ENCODE data around the gene PRTN3.
"Not testable (repeated sequence)": the region's sequence is repeated elsewhere in the genome, so short reads cannot be mapped to it uniquely, and the experiment has no call there.

Gene PRTN3

DNA sequence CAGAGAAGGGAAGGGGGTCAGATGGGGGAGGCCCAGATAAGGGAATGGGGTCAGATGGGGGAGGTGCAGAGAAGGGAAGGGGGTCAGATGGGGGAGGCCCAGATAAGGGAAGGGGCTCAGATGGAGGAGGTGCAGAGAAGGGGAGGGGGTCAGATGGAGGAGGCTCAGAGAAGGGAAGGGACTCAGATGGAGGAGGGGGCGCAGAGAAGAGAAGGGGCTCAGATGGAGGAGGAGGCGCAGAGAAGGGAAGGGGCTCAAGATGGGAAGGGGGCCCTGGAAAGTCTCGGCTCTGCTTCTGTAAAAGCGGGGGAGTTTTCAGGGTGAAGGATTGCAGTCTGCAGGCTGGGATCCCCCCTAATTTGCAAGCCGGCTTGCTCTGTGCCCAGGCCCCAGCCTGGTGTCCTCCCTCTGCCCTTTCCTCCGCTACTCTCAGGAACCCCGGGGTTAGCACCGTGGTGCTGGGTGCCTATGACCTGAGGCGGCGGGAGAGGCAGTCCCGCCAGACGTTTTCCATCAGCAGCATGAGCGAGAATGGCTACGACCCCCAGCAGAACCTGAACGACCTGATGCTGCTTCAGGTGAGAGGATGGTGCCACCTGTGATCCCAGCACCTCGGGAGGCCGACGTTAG is 11.6 kb upstream of the PRTN3 start:
- H3K4me3 ChIP-seq (ENCODE audit: low read depth, low read length) = no peak overlapping the region
- TF ChIP-seq, protein P1, sequence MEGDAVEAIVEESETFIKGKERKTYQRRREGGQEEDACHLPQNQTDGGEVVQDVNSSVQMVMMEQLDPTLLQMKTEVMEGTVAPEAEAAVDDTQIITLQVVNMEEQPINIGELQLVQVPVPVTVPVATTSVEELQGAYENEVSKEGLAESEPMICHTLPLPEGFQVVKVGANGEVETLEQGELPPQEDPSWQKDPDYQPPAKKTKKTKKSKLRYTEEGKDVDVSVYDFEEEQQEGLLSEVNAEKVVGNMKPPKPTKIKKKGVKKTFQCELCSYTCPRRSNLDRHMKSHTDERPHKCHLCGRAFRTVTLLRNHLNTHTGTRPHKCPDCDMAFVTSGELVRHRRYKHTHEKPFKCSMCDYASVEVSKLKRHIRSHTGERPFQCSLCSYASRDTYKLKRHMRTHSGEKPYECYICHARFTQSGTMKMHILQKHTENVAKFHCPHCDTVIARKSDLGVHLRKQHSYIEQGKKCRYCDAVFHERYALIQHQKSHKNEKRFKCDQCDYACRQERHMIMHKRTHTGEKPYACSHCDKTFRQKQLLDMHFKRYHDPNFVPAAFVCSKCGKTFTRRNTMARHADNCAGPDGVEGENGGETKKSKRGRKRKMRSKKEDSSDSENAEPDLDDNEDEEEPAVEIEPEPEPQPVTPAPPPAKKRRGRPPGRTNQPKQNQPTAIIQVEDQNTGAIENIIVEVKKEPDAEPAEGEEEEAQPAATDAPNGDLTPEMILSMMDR (IDR thresholded peaks at IDR 0.05; ENCODE audit: borderline replicate concordance, insufficient read depth, low read depth, low read length) = no peak

DNA sequence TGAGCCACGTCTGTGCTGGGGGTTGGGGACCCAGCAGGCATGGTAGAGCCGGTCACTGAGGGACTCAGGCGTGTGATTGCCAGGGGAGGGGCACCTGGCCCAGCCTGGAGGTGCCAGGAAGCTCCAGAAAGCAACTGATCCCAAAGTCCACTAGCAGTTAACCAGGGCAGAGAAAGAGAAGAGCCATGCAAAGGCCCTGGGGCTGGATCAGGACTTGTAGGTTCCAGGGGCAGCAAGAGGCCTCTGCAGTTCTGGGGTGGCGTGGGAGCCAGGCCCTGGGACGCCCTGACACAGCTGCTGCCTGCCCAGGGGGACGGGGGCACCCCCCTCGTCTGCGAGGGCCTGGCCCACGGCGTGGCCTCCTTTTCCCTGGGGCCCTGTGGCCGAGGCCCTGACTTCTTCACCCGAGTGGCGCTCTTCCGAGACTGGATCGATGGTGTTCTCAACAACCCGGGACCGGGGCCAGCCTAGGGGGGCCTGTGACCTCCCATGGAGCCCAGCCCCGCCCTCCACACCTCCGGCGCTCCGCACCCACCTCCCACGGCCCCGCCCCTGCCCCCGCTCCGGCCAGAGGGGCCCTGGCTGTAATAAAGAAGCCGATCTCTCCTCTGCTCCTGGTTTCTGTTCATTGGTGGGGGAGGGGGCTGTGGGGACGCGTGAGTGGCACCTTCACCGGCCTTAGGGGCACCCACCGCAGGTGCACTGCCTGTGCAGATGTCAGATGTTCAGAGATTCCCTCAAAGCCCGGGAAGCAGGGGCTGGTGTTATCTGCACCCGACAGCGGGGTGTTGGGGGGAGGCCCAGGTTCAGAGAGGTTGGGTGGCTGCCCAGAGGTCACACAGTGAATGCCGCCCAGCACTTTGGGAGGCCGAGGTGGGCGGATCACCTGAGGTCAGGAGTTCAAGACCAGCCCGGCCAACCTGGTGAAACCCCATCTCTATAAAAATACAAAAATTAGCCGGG is 9.1 kb upstream of the PRTN3 start:
- H3K4me3 ChIP-seq (ENCODE audit: low read depth, low read length) = no peak overlapping the region
- TF ChIP-seq, protein P1 (IDR thresholded peaks at IDR 0.05; ENCODE audit: borderline replicate concordance, insufficient read depth, low read depth, low read length) = no peak

DNA sequence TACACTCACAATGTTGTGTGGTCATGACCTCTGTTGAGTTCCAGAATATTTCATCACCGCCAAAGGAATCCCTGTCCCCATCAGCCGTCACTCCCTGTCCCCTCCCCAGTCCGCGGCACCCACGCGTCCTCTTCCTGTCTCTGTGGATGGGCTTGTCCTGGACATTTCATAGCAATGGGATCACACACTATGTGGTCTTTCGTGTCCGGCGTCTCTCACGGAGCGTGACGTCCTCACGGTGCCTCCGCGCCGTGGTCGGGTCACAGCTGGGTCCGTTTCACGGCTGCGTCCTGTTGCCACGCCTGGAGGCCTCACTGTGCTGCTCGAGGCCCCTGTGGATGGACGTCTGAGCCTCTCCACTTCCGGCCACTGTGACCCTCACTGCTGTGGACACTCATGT is 6.6 kb upstream of the PRTN3 start:
- TF ChIP-seq, protein P1 (IDR thresholded peaks at IDR 0.05; ENCODE audit: borderline replicate concordance, insufficient read depth, low read depth, low read length) = no peak

DNA sequence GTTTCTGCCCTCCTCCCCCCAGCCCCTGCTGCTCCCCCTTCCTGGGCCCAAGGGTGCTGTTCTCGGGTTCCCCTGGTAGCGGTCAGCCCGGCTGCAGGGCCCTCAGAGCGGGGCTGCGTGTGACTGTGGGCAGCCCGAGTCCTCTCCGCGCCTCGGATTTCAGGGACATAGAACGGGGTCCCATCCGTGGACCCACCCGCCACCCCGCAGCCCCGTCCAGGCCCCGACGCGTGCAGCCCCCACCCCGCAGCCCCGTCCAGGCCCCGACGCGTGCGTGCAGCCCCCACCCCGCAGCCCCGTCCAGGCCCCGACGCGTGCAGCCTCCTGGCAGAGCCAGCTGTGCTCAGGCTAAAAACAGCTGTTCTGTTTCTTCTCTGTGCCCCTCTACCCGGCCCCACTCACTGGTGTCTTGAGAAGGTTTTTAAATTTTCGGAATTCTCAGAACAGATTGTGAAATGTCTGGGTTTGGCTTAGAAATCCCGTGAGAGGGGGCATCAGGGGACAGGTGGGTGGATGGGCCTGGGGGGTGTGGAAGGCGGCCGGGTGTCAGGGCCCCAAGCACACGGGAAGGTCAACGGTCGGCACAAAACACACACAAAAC is 5.5 kb upstream of the PRTN3 start:
- TF ChIP-seq, protein P1 (IDR thresholded peaks at IDR 0.05; ENCODE audit: borderline replicate concordance, insufficient read depth, low read depth, low read length) = no peak
- no peak overlapping the region for H3K4me3 ChIP-seq (ENCODE audit: low read depth, low read length)

More for the DNA sequence above, 6.6 kb upstream of the PRTN3 start:
- H3K4me3 ChIP-seq (ENCODE audit: low read depth, low read length) = no peak overlapping the region

DNA sequence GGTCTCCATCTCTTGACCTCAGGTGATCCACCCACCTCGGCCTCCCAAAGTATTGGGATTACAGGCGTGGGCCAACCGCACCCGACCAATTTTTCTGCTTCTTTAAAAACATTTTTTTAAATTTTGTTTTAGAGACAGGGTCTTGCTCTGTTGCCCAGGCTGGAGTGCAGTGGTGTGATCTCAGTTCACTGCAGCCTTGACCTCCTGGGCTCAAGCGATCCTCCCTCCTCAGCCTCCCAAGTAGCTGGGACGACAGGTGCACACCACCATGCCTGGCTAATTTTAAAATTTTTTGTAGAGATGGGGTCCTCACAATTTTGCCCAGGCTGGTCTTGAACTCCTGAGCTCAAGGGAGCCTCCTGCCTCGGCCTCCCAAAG is 2.0 kb downstream of the PRTN3 start:
- not testable (repeated sequence) for H3K4me3 ChIP-seq (ENCODE audit: low read depth, low read length)

DNA sequence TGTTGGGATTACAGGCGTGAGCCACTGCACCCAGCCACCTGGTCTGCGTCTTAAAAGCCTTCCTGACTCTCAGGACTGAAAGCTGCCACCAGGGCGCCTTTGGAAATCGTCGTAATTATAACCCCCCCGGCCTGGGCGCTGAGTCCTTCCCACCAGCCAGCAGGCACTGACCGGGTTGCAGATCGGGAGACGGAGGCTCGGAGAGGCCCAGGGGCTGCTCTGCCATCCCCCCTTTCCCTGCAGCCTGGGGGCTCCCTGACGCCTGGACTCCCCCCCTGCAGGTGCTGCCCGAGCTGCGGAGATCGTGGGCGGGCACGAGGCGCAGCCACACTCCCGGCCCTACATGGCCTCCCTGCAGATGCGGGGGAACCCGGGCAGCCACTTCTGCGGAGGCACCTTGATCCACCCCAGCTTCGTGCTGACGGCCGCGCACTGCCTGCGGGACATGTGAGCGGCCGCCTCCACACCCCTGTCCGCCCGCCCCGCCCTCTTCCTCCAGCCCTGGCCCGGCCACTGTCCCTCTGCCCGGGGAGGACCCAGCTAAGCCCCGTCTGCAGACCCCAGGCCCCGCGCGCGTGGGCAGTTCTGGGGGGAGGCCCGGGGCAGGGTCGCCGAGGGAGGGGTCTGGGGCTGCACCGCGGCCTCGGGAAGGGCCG is 2.5 kb downstream of the PRTN3 start:
- H3K4me3 ChIP-seq (ENCODE audit: low read depth, low read length) = no peak overlapping the region
- TF ChIP-seq, protein P1 (IDR thresholded peaks at IDR 0.05; ENCODE audit: borderline replicate concordance, insufficient read depth, low read depth, low read length) = no peak
